Measurements from ENCODE around the gene CLIC4. TPM values are rescaled to one million over a fixed set of nuclear protein-coding genes. Genes with fewer than 3 reads are reported as not detected.

The CLIC4 gene
- total and polyA plus RNA-seq, 4 donors, result 15.0 to 40.7 (median 28.4) TPM

DNA sequence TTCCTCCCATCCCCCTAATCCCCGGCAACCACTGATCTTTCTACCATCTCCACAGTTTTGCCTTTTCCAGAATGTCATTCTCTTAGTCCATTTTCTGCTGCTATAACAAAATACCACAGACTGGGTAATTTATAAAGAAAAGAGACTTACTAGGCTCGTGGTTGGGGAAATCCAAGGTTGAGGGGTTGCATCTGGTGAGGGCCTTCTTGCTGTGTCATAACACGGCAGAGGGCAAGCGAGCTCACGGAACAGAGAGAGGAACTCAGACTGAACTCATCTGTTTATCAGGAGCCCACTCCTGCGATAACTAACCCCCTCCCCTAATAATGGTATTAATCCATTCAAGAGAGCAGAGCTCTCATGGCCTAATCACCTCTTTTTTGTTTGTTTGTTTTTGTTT, 132.8 kb downstream of the CLIC4 start:
- Histone ChIP-seq H3K9me3 (ENCODE audit: control insufficient read depth in 4 of 4, low read length in 3 of 4) (no peaks in the 10 kb centered on the region), H3K36me3 (ENCODE audit: control insufficient read depth in 4 of 4, insufficient read depth in 3 of 4, low read depth in 1 of 4, low read length in 3 of 4) (no peaks in the 10 kb centered on the region), H3K27ac (ENCODE audit: low read depth in 1 of 2, low read length in 2 of 2) (no peak overlapping the region), H3K27me3 (ENCODE audit: control insufficient read depth in 4 of 4, insufficient read depth in 4 of 4, low read length in 3 of 4) (no peaks in the 10 kb centered on the region), H3K9ac (ENCODE audit: low read depth in 1 of 2, low read length in 2 of 2) (no peak overlapping the region), H3K4me1 (ENCODE audit: control insufficient read depth in 4 of 4, insufficient read depth in 4 of 4, low read length in 3 of 4) (no peaks in the 10 kb centered on the region), H3K4me3 (ENCODE audit: low read depth in 1 of 3, low read length in 3 of 3) (no peak overlapping the region)
- TF ChIP-seq HNF4G (IDR thresholded peaks at IDR 0.05), result no peak
- no peak for TF ChIP-seq NR2F2 (IDR thresholded peaks at IDR 0.05)
- TF ChIP-seq JUND (IDR thresholded peaks at IDR 0.05), result no peak
- TF ChIP-seq HNF4A (conservative IDR thresholded peaks at IDR 0.05), result no peak
- TF ChIP-seq, protein P1, sequence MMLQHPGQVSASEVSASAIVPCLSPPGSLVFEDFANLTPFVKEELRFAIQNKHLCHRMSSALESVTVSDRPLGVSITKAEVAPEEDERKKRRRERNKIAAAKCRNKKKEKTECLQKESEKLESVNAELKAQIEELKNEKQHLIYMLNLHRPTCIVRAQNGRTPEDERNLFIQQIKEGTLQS (IDR thresholded peaks at IDR 0.05), result no peak
- no peak for TF ChIP-seq EGR1 (IDR thresholded peaks at IDR 0.05; ENCODE audit: low read depth in 2 of 2)
- TF ChIP-seq MAX (IDR thresholded peaks at IDR 0.05), result no peak
- no peak for TF ChIP-seq RAD21 (IDR thresholded peaks at IDR 0.05)
- TF ChIP-seq ZBTB33 (IDR thresholded peaks at IDR 0.05), result no peak
- TF ChIP-seq GABPA (IDR thresholded peaks at IDR 0.05 in 1 of 2, conservative IDR thresholded peaks at IDR 0.05 in 1 of 2), result no peak
- no peak for TF ChIP-seq FOXA1 (IDR thresholded peaks at IDR 0.05)
- TF ChIP-seq RXRA (IDR thresholded peaks at IDR 0.05), result no peak
- no peak for TF ChIP-seq YY1 (IDR thresholded peaks at IDR 0.05)
- TF ChIP-seq FOXA2 (IDR thresholded peaks at IDR 0.05), result no peak
- no peak for TF ChIP-seq TAF1 (conservative IDR thresholded peaks at IDR 0.05)
- TF ChIP-seq SP1 (IDR thresholded peaks at IDR 0.05), result no peak
- DNase-seq (ENCODE audit: low spot score), result no peak
- 86% methylated on average over 6 of the region's 6 CpGs for WGBS

DNA sequence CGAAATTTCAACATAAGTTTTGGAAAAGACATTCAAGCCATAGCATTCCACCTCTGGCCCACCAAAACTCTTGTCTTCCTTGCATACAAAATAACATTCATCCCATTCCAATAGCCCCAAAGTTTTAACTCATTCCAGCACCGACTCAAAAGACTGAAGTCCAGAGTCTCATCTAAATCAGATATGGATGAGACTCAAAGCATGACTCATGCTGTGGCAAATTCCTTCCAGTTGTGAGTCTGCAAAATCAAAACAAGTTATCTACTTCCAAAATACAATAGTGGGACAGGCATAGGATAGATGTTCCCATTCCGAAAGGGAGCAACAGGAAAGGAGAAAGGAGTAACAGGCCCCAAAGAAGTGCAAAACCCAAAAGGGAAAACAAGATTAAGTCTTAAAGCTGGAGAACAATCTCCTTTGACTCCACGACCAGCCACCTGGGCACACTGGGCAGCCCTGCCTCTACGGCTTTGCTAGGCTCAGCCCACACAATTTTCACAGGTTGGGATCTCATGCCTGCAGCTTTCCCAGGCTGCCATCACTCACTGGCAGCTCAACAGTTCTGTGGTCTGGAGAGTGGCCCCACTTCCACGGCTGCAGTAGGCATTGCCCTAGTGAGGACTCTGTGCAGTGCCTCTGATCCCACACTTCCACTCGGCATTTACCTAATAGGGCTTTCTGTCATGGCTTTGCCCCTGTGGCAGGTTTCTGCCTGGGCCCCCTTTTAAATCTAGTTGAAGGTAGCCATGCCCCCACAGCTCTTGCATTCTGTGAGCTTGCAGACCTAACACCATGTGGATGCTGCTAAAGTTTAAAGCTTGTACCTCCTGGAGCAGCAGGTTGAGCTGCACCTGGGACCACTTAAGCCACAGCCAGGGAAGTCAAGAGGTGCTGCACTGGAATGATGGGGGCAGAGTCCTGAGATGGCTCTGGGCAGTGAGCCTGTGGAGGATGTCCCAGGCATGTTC, 133.8 kb downstream of the CLIC4 start:
- no peak overlapping the region for H3K9ac ChIP-seq (ENCODE audit: low read depth in 1 of 2, low read length in 2 of 2)
- WGBS, result 87% methylated on average over 7 of the region's 7 CpGs
- DNase-seq (ENCODE audit: low spot score), result no peak

More for the DNA sequence above, 133.8 kb downstream of the CLIC4 start:
- no peaks in the 10 kb centered on the region for H3K27me3 ChIP-seq (ENCODE audit: control insufficient read depth in 4 of 4, insufficient read depth in 4 of 4, low read length in 3 of 4)
- no peaks in the 10 kb centered on the region for H3K36me3 ChIP-seq (ENCODE audit: control insufficient read depth in 4 of 4, insufficient read depth in 3 of 4, low read depth in 1 of 4, low read length in 3 of 4)
- no peak overlapping the region for H3K27ac ChIP-seq (ENCODE audit: low read depth in 1 of 2, low read length in 2 of 2)
- H3K4me3 ChIP-seq (ENCODE audit: low read depth in 1 of 3, low read length in 3 of 3), result no peak overlapping the region
- no peaks in the 10 kb centered on the region for H3K4me1 ChIP-seq (ENCODE audit: control insufficient read depth in 4 of 4, insufficient read depth in 4 of 4, low read length in 3 of 4)
- TF ChIP-seq HNF4A (conservative IDR thresholded peaks at IDR 0.05) (no peak), SP1 (IDR thresholded peaks at IDR 0.05) (no peak), YY1 (IDR thresholded peaks at IDR 0.05) (no peak), CTCF (IDR thresholded peaks at IDR 0.05; ENCODE audit: low read depth, low read length, missing input control) (no peak), REST (IDR thresholded peaks at IDR 0.05) (no peak), RXRA (IDR thresholded peaks at IDR 0.05) (no peak), FOXA2 (IDR thresholded peaks at IDR 0.05) (no peak), FOXA1 (IDR thresholded peaks at IDR 0.05) (no peak)
- TF ChIP-seq, protein P1 (IDR thresholded peaks at IDR 0.05), result no peak
- H3K9me3 ChIP-seq (ENCODE audit: control insufficient read depth in 4 of 4, low read length in 3 of 4), result no peaks in the 10 kb centered on the region
